Tibial artery (tissue), 4 donors: ENCODE measurements around the gene PRRC2A.
A peak's percentile ranks its signal among the peaks of the same experiment; 100 is the strongest.

ENCODE experiments used
- DNase-seq, 2 donors: peaks; one replicate each; pipeline ENCODE4 v3.0.0-alpha.2; 2019
- H3K27ac ChIP-seq, 2 donors: fragments of 200-600 bp; sonication (generic) in 1 of 2; 1 replicate in 1 of 2; 2 replicates in 1 of 2; pipeline ENCODE4 v1.5.1; 2018 to 2019; ENCODE audit warnings: mild to moderate bottlenecking in 1 of 2
- H3K27me3 ChIP-seq, 2 donors: fragments of 200-600 bp; sonication (generic) in 1 of 2; one replicate each; pipeline versions ENCODE4 v1.5.1 to v1.6.0; 2016 to 2019
- H3K36me3 ChIP-seq, 3 donors: fragments of 200-600 bp; sonication (generic) in 2 of 3; one replicate each; pipeline ENCODE4 v1.5.1; 2016 to 2019; ENCODE audit warnings: mild to moderate bottlenecking in 2 of 3
- H3K4me1 ChIP-seq, 4 donors: fragments of 200-600 bp; sonication (generic) in 2 of 4; 1 replicate in 3 of 4; 2 replicates in 1 of 4; pipeline ENCODE4 v1.5.1; 2016 to 2019
- H3K4me3 ChIP-seq, 2 donors: fragments of 200-600 bp; sonication (generic) in 1 of 2; 1 replicate in 1 of 2; 2 replicates in 1 of 2; pipeline ENCODE4 v1.5.1; 2018 to 2019; ENCODE audit warnings: mild to moderate bottlenecking in 2 of 2
- H3K9me3 ChIP-seq, 3 donors: fragments of 200-600 bp; sonication (generic) in 1 of 3; one replicate each; pipeline ENCODE4 v1.5.1; 2016 to 2019
- CTCF ChIP-seq, 2 experiments: fragments of 200-600 bp in 1 of 2; fragments of 450-650 bp in 1 of 2; IDR thresholded peaks; one replicate each; pipeline ENCODE4 v1.5.1; 2017 to 2019; ENCODE audit warnings: antibody characterized with exemption in 2 of 2, mild to moderate bottlenecking in 1 of 2, moderate library complexity in 1 of 2
- intact Hi-C: fragments of 100-400 bp; cut with DNase I; formaldehyde crosslinking; loops from one replicate; pipeline ENCODE4 v1.15.0; 2023; ENCODE audit warnings: low total_unique reads

PRRC2A gene

GRCh38 chr6:31579119-31579505 is 41.4 kb upstream of the PRRC2A start:
- no peak for TF ChIP-seq CTCF (IDR thresholded peaks at IDR 0.05)
- no peaks in the 10 kb centered on the region for H3K9me3 ChIP-seq
- no peak overlapping the region for H3K27ac ChIP-seq
- H3K36me3 ChIP-seq: no peaks in the 10 kb centered on the region
- no peak overlapping the region for H3K4me3 ChIP-seq
- no peak for DNase-seq
- peaks cover 0 to 16% (median 11%) of the 10 kb centered on the region in 4 donors for H3K4me1 ChIP-seq
- intact Hi-C loops: no loop called here
- H3K27me3 ChIP-seq: peaks cover 0 to 6% of the 10 kb centered on the region in 2 donors

GRCh38 chr6:31579546-31580437 is 40.7 kb upstream of the PRRC2A start:
- DNase-seq: no peak
- Histone ChIP-seq H3K27me3 (peaks cover 0 to 4% of the 10 kb centered on the region in 2 donors), H3K4me3 (no peak overlapping the region), H3K4me1 (peaks cover 0 to 16% (median 11%) of the 10 kb centered on the region in 4 donors), H3K36me3 (no peaks in the 10 kb centered on the region), H3K9me3 (no peaks in the 10 kb centered on the region), H3K27ac (no peak overlapping the region)
- no peak for TF ChIP-seq CTCF (IDR thresholded peaks at IDR 0.05)
- intact Hi-C loops: no loop called here

DNA sequence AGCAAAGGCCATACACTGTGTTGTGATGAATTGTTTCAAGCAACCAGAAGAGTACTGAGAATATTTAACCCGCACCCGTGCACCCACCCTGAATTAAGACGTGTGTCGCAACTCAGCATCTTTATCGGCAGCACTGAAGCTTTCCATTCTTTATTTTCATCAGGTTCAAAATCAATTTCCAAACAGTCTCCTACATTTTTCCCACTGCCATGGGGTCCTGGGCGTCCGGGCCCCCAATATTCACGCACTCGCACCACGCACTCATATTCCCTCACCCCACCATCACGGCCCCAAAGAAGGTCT is 40.1 kb upstream of the PRRC2A start:
- intact Hi-C loops: no loop called here
- Histone ChIP-seq H3K36me3 (no peaks in the 10 kb centered on the region), H3K9me3 (no peaks in the 10 kb centered on the region), H3K27ac (peak overlapping the region; percentile 56 to 76), H3K4me3 (peak overlapping the region; percentile 61 to 66), H3K4me1 (peaks cover 0 to 16% (median 11%) of the 10 kb centered on the region in 4 donors), H3K27me3 (no peaks in the 10 kb centered on the region)
- no peak for DNase-seq
- TF ChIP-seq CTCF (IDR thresholded peaks at IDR 0.05): no peak

DNA sequence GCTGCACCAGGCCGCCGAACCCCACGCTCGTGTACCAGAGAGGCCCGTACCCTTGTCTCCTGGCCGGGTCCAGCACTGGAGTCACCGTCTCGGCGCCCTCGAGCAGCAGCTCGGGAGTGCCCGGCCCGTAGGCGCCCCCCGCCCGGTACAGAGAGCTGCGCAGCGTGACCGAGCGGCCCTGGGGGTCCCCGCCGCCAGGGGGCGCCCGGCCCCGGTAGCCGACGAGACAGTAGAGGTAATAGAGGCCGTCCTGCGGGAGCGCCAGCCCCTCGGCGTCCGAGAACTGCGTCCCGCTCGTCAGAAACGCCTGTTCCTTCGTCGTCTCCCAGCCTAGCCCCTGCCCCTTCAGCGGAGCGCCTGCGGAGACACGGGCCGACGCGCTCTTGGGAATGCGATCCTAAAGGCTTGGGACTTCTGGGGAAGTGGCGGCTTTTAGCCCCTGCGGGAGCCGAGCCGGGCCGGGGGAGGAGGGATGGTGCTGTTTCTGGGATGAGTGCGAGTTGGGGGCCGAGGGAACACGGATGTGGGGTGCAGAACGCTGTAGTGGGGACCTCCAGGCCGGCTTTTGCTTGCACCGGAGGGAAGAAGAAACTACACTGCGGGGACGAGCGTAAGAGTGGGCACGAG is 39.6 kb upstream of the PRRC2A start:
- Histone ChIP-seq H3K4me3 (peak overlapping the region; percentile 61 to 66), H3K27ac (peak overlapping the region; percentile 56 to 76), H3K27me3 (no peaks in the 10 kb centered on the region), H3K4me1 (peaks cover 0 to 16% (median 11%) of the 10 kb centered on the region in 4 donors), H3K9me3 (no peaks in the 10 kb centered on the region), H3K36me3 (no peaks in the 10 kb centered on the region)
- peak; percentile 96 to 98 for TF ChIP-seq CTCF (IDR thresholded peaks at IDR 0.05)
- DNase-seq: peak; percentile 84 to 89
- intact Hi-C loops: no loop called here

GRCh38 chr6:31581434-31582229 is 38.9 kb upstream of the PRRC2A start:
- Histone ChIP-seq H3K27ac (peak overlapping the region; percentile 56 to 76), H3K4me3 (peak overlapping the region; percentile 61 to 66), H3K27me3 (peaks cover 0 to 4% of the 10 kb centered on the region in 2 donors), H3K4me1 (peaks cover 0 to 16% (median 11%) of the 10 kb centered on the region in 4 donors), H3K36me3 (no peaks in the 10 kb centered on the region), H3K9me3 (no peaks in the 10 kb centered on the region)
- no peak for TF ChIP-seq CTCF (IDR thresholded peaks at IDR 0.05)
- no peak for DNase-seq
- intact Hi-C loops: no loop called here
